Fibroblast of lung (primary cell): ENCODE results near the gene TIMM21. TPM values are rescaled to one million over a fixed set of nuclear protein-coding genes. Genes with fewer than 3 reads are reported as not detected.
A peak's percentile ranks its signal among the peaks of the same experiment; 100 is the strongest.

Experiments
- DNase-seq, 2 donors: peaks; one replicate each; pipeline versions ENCODE4 v3.0.0 to v3.0.0-alpha.2; 2010; ENCODE audit warnings: low read depth in 2 of 2
- H2AFZ ChIP-seq: 2 replicates; pipeline ENCODE4 v1.5.1; 2012; ENCODE audit warnings: low read length, control low read depth, inconsistent platforms
- H3K27ac ChIP-seq: 2 replicates; pipeline ENCODE4 v1.5.1; 2011; ENCODE audit warnings: low read length, control low read depth; ENCODE audit not compliant: insufficient read depth
- H3K27me3 ChIP-seq: 2 replicates; pipeline ENCODE4 v1.5.1; 2011; ENCODE audit warnings: mild to moderate bottlenecking, low read length; ENCODE audit not compliant: control insufficient read depth, insufficient read depth
- H3K36me3 ChIP-seq: 2 replicates; pipeline ENCODE4 v1.5.1; 2011; ENCODE audit warnings: low read length; ENCODE audit not compliant: control insufficient read depth, insufficient read depth
- H3K4me1 ChIP-seq: 2 replicates; pipeline ENCODE4 v1.5.1; 2011; ENCODE audit warnings: low read length; ENCODE audit not compliant: control insufficient read depth, insufficient read depth; ENCODE audit errors: extremely low read depth
- H3K4me2 ChIP-seq: 2 replicates; pipeline ENCODE4 v1.5.1; 2011; ENCODE audit warnings: low read length, control low read depth; ENCODE audit not compliant: insufficient read depth; ENCODE audit errors: extremely low read depth
- H3K4me3 ChIP-seq, 4 experiments: fragments of 200-600 bp in 1 of 4; sonication (generic) in 1 of 4; replicated peaks in 1 of 4; 2 replicates each; pipeline ENCODE4 v1.5.1; 2011 to 2016; ENCODE audit warnings: low read length in 4 of 4, low read depth in 3 of 4, mild to moderate bottlenecking in 3 of 4, control low read depth in 2 of 4, inconsistent platforms in 1 of 4, mixed read lengths in 1 of 4; ENCODE audit not compliant: insufficient read depth in 1 of 4; ENCODE audit errors: control extremely low read depth in 1 of 4
- H3K79me2 ChIP-seq: 2 replicates; pipeline ENCODE4 v1.5.1; 2012; ENCODE audit warnings: mild to moderate bottlenecking, low read length, inconsistent platforms; ENCODE audit not compliant: control insufficient read depth, insufficient read depth
- H3K9ac ChIP-seq: 2 replicates; pipeline ENCODE4 v1.5.1; 2011; ENCODE audit warnings: mild to moderate bottlenecking, low read length, control low read depth; ENCODE audit not compliant: insufficient read depth
- H3K9me3 ChIP-seq: 2 replicates; pipeline ENCODE4 v1.5.1; 2012; ENCODE audit warnings: low read depth, low read length; ENCODE audit not compliant: control insufficient read depth, insufficient read depth
- H4K20me1 ChIP-seq: 2 replicates; pipeline ENCODE4 v1.5.1; 2011; ENCODE audit warnings: low read length; ENCODE audit not compliant: control insufficient read depth, insufficient read depth; ENCODE audit errors: extremely low read depth
- EZH2 ChIP-seq: IDR thresholded peaks from 2 replicates; pipeline ENCODE4 v1.5.1; 2012; ENCODE audit warnings: low read length, control low read depth, mild to moderate bottlenecking; ENCODE audit errors: missing control alignments
- polyA plus RNA-seq, 2 donors: library from polyadenylated mRNA; depleted of rRNA in 1 of 2; stranded (reverse) in 1 of 2; unstranded in 1 of 2; fragments of >200 nt; gene quantifications; 2 replicates each; pipeline ENCODE4 v1.2.1, GENCODE V29; 2011 to 2012; ENCODE audit warnings: missing spikeins in 1 of 2
- total RNA-seq: library from RNA; depleted of rRNA; stranded (reverse); fragments of >200 nt; gene quantifications from 2 replicates; pipeline ENCODE4 v1.2.1, GENCODE V29; 2014
- TF ChIP-seq, protein P1 (sequence below), 2 donors: IDR thresholded peaks in 1 of 2; conservative IDR thresholded peaks in 1 of 2; 1 replicate in 1 of 2; 2 replicates in 1 of 2; pipeline ENCODE4 v1.5.1; 2011 to 2012; ENCODE audit warnings: low read length in 2 of 2, control low read depth in 1 of 2, inconsistent platforms in 1 of 2, low read depth in 1 of 2, mild to moderate bottlenecking in 1 of 2

TIMM21 gene
- total and polyA plus RNA-seq, 2 donors (not counting 1 experiment from before 2014, with no cell fraction given), result 20.1 to 36.6 TPM

DNA sequence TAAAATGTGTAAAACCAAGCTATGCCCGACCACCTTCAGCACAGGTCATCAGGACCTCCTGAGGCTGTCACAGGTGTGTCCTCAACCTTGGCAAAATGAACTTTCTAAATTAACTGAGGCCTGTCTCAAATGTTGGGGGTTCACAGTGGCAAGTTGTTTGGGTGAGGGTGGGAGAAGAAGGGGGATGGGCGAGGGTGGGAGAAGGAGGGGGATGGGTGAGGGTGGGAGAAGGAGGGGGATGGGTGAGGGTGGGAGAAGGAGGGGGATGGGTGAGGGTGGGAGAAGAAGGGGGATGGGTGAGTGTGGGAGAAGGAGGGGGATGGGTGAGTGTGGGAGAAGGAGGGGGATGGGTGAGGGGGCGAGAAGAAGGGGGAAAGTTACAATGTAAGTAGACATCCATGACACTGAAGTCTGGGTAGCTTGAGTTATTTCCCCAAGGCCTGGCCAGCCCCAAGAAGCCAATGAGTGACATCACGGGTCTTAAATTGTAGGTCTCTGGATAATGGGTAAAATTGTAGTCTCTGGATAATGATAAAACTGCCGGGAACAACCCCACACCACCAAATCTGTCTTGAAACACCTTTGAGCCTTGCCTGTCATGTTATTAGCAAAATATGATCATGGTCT, 56.3 kb downstream of the TIMM21 start:
- Histone ChIP-seq H3K4me1 (no peaks in the 10 kb centered on the region), H3K79me2 (no peaks in the 10 kb centered on the region), H3K4me3 (no peak overlapping the region), H4K20me1 (no peaks in the 10 kb centered on the region), H3K27me3 (no peaks in the 10 kb centered on the region), H2AFZ (no peak overlapping the region), H3K27ac (no peak overlapping the region), H3K4me2 (no peak overlapping the region), H3K9ac (no peak overlapping the region), H3K36me3 (no peaks in the 10 kb centered on the region), H3K9me3 (no peaks in the 10 kb centered on the region)
- peak in 1 of 2 donors; percentile 15 for DNase-seq
- TF ChIP-seq, protein P1, sequence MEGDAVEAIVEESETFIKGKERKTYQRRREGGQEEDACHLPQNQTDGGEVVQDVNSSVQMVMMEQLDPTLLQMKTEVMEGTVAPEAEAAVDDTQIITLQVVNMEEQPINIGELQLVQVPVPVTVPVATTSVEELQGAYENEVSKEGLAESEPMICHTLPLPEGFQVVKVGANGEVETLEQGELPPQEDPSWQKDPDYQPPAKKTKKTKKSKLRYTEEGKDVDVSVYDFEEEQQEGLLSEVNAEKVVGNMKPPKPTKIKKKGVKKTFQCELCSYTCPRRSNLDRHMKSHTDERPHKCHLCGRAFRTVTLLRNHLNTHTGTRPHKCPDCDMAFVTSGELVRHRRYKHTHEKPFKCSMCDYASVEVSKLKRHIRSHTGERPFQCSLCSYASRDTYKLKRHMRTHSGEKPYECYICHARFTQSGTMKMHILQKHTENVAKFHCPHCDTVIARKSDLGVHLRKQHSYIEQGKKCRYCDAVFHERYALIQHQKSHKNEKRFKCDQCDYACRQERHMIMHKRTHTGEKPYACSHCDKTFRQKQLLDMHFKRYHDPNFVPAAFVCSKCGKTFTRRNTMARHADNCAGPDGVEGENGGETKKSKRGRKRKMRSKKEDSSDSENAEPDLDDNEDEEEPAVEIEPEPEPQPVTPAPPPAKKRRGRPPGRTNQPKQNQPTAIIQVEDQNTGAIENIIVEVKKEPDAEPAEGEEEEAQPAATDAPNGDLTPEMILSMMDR (conservative IDR thresholded peaks at IDR 0.05 in 1 of 2, IDR thresholded peaks at IDR 0.05 in 1 of 2; ENCODE audit: low read depth in 1 of 2, low read length in 2 of 2), result no peak
- TF ChIP-seq EZH2, result no peak

Other genes starting within 250 kb of the TIMM21 start
- 0.77 and 0.83 TPM in 2 replicates for gene FBXO15, start 689 bp upstream of the TIMM21 start, total RNA-seq
- gene FBXO15, start 689 bp upstream of the TIMM21 start, polyA plus RNA-seq, result 0.75 and 0.77 TPM in 2 replicates
- 63.4 and 113 TPM in 2 replicates for gene CYB5A, start 143.4 kb downstream of the TIMM21 start, total RNA-seq
- 111 and 150 TPM in 2 replicates for gene CYB5A, start 143.4 kb downstream of the TIMM21 start, polyA plus RNA-seq
- not detected in 2 replicates for gene C18orf63, start 167.3 kb downstream of the TIMM21 start, total RNA-seq
- not detected in 2 replicates for gene C18orf63, start 167.3 kb downstream of the TIMM21 start, polyA plus RNA-seq